ENCODE measurements around the gene PINK1. TPM values are rescaled to one million over a fixed set of nuclear protein-coding genes. Genes with fewer than 3 reads are reported as not detected.

PINK1 gene
- total RNA-seq, 2 experiments from 2014 or later: 6.6 TPM

DNA sequence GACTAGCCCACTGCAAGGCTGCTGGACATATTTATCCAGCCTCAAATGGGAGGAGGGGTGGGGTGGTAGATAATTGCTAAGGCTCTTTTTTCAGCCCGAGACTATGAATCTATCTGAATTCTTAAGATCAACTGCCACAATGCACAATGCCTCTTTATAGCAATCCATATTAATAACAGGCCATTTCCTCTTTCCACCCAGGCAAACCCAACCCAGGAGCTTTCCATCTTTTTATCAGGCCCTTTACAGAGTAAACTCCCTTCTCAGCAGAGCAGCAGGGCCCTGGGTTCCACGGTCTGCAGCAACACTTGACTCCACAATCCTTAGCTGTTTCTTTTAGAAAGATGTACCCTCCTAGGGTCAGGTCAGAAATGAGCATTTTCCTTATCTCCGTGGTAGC is 27.1 kb downstream of the PINK1 start:
- DNase-seq: no peak
- Mint-ChIP-seq H3K36me3 (ENCODE audit: low read depth) (peaks cover 45% of the 10 kb centered on the region), H3K4me3 (peak overlapping the region; percentile 99), H3K27me3 (no peaks in the 10 kb centered on the region), H3K27ac (peak overlapping the region; percentile 97), H3K9me3 (no peaks in the 10 kb centered on the region), H3K4me1 (peaks cover 49% of the 10 kb centered on the region)
- CTCF ChIA-PET: interaction anchor here (2.6 to 3.7 kb wide), 2 partner anchors 19 to 27 kb away, joined by 6 to 25 read pairs; partner anchors contain the start of gene PINK1
- POLR2A ChIA-PET: interaction anchor here (0.9 to 2.9 kb wide), 9 partner anchors 9 to 362 kb away, joined by 3 to 20 read pairs (median 4); partner anchors contain the start of genes CDA, HP1BP3 and PINK1

DNA sequence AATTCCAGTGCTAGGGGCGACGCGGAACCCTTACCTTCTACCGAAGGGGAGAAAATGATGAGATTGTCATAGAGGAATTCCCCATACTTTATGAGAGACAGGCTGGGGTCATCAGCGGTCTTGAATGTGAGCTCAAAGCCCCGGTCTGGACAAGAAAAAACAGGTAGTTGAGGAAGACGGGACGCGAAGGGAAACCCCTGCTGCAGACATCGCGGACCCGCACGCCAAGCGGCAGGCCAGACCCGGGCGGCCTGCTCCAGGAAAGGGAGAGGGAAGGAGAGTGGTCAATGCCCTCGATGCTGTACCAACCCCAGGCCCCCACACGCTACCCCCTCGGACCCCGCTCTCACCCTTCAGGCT is 27.6 kb downstream of the PINK1 start:
- no peak for DNase-seq
- H3K27ac Mint-ChIP-seq: peak overlapping the region; percentile 97
- H3K4me1 Mint-ChIP-seq: peaks cover 52% of the 10 kb centered on the region
- H3K9me3 Mint-ChIP-seq: no peaks in the 10 kb centered on the region
- H3K36me3 Mint-ChIP-seq (ENCODE audit: low read depth): peaks cover 40% of the 10 kb centered on the region
- H3K4me3 Mint-ChIP-seq: peak overlapping the region; percentile 99
- no peaks in the 10 kb centered on the region for H3K27me3 Mint-ChIP-seq
- ChIA-PET CTCF (interaction anchor here (0.6 to 3.7 kb wide), 7 partner anchors 15 to 448 kb away, joined by 3 to 25 read pairs (median 6); partner anchors contain the start of gene PINK1), POLR2A (interaction anchor here (0.9 to 2.9 kb wide), 11 partner anchors 8 to 1379 kb away, joined by 3 to 20 read pairs (median 4); partner anchors contain the start of genes CDA, HP1BP3 and PINK1)

DNA sequence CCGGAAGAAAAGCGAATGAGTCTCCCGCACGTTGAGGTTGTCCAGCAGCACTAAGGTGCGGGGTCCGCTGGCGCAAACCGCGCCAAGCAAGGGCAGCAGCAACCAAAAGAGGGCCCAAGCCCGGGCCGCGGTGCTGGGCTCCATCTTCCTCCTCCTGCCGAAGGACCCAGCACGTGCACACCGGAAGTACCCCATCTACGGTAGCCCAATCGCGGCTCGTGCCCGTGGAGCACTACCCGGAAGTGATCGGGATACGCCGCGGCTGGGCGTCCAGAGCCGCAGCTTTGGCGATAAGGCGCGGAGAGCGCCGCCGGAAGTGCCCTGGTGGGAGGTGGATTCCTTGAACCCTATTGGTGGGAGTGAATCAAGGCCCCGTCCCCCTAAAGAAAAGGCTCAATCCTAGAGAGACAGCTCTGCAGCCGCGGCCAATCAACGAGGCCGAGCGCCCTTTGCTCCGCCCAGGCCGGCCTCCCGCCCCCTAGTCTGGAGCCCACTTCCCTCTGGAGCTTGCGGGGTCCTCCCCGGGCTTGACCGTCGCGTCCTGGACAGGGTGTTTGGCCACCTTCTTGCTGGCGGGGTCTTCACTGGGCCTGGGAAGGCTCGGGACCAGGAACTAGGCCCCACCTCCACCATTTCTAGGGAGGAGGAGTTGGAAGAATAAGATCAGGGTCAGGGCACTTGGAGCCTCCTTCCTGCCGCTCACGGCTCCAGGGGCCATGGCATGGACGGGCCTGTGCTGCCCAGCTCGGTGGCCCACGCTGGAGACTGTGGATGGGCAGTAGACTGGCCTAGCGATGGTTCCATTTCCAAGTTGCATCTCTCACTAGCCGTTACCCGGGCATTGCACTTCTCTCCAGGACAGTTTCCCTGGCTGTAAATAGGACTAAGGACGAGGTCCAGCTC is 28.2 kb downstream of the PINK1 start, which contains the start of gene DDOST:
TSS of gene DDOST (minus strand) at position 163 of the 903 bp plus-strand sequence. CDS start at position 144, 19 bp downstream.
- Mint-ChIP-seq H3K4me3 (peak within 1 kb of the TSS; percentile 99), H3K4me1 (peaks cover 52% of the 10 kb centered on the region), H3K9me3 (no peaks in the 10 kb centered on the region), H3K36me3 (ENCODE audit: low read depth) (peaks cover 34% of the 10 kb centered on the region), H3K27me3 (no peaks in the 10 kb centered on the region), H3K27ac (peak within 1 kb of the TSS; percentile 97)
- ChIA-PET POLR2A (interaction anchor here (0.7 to 2.9 kb wide), 11 partner anchors 9 to 1378 kb away, joined by 3 to 20 read pairs (median 4); partner anchors contain the start of genes CDA, HP1BP3, MUL1 and PINK1), CTCF (interaction anchor here (0.6 to 3.7 kb wide), 9 partner anchors 16 to 449 kb away, joined by 3 to 25 read pairs (median 4); partner anchors contain the start of gene PINK1)
- DNase-seq: peak; percentile 96

DNA sequence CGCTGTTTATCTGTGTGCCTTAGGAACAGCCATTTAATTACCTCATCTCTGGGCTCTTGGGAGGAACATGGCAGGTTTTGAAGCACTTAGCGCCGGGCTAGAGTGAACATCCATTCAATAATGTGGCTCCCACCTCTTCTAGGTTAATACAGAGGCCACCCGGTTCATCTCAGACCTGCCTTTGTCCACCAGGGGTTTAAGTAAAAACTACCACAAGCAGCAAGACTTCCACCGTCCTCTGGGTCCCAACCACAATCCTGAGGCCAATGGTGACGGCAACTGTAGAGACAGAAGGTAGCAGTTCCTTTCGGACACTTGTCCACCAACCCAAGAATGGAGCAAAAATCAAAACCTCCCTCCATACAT is 28.8 kb downstream of the PINK1 start:
- H3K27me3 Mint-ChIP-seq: no peaks in the 10 kb centered on the region
- peaks cover 28% of the 10 kb centered on the region for H3K36me3 Mint-ChIP-seq (ENCODE audit: low read depth)
- ChIA-PET CTCF (interaction anchor here (0.9 to 3.7 kb wide), 8 partner anchors 16 to 139 kb away, joined by 3 to 25 read pairs (median 4); partner anchors contain the start of gene PINK1), POLR2A (interaction anchor here (0.9 to 2.9 kb wide), 7 partner anchors 9 to 154 kb away, joined by 3 to 20 read pairs (median 4); partner anchors contain the start of genes HP1BP3, MUL1 and PINK1)
- H3K4me3 Mint-ChIP-seq: peak overlapping the region; percentile 99
- peaks cover 3% of the 10 kb centered on the region for H3K9me3 Mint-ChIP-seq
- no peak for DNase-seq
- H3K27ac Mint-ChIP-seq: peak overlapping the region; percentile 97
- peaks cover 53% of the 10 kb centered on the region for H3K4me1 Mint-ChIP-seq

DNA sequence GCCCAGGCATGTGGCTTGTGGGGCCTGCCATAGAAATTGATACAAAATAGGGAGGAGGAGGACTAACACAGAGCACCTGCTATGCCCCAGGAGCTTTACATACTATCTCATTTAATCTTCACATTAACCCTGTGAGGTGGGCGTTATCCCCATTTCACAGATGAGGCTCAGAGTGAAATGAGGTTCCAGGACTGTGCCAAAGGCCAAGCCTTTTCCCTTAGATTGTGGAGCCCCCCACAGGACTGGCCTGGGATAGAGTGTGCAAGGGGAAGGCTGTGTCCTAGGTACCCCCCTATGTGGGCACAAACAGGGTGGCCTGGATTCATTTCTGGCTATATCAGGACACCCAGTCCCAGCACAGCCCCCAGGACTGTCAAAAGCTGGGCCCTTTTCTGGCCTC is 30.1 kb downstream of the PINK1 start:
- POLR2A ChIA-PET: no interaction called here
- CTCF ChIA-PET: no interaction called here
- Mint-ChIP-seq H3K36me3 (ENCODE audit: low read depth) (peaks cover 20% of the 10 kb centered on the region), H3K27me3 (no peaks in the 10 kb centered on the region), H3K9me3 (peaks cover 3% of the 10 kb centered on the region), H3K4me1 (peaks cover 44% of the 10 kb centered on the region), H3K27ac (no peak overlapping the region), H3K4me3 (peak overlapping the region; percentile 7)
- no peak for DNase-seq

DNA sequence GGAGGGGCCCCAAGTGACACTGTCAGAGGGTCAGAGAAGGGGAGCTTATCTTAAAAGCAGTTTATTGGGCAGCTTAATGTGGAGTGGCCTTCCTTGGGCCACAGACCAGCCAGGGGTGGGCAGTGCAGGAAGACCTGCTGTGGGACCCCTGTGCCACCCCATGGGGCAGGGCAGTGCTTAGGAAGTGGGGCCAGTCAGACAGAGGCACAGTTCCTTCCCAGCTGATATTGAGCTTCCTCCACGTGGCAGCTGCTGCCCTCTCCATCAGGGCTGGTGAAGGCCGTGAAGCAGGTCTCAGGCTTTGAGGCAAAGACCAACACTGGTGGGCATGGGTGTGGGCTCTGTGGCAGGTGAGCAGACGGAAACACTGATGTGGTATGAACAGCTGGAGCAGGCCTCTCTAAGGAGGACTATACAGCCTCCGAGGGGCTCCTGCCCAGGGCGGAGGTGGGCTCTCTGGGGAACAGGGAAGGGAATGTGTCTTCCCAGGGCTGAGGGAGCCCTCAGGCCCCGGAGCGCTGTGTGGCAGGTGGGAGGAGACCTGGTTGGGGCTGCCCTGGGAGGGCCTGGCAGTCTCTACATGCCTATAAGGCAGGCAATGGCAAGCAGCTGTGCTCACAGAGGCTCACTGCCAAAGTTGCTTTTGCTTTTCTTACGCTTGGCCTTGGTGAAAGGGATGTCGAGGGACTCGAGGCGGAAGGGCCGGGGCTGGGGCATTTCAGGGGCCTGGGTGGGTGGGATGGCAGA is 30.9 kb downstream of the PINK1 start:
- no peak for DNase-seq
- H3K36me3 Mint-ChIP-seq (ENCODE audit: low read depth): peaks cover 19% of the 10 kb centered on the region
- H3K27ac Mint-ChIP-seq: no peak overlapping the region
- H3K4me3 Mint-ChIP-seq: no peak overlapping the region
- H3K4me1 Mint-ChIP-seq: peaks cover 39% of the 10 kb centered on the region
- H3K27me3 Mint-ChIP-seq: no peaks in the 10 kb centered on the region
- CTCF ChIA-PET: no interaction called here
- POLR2A ChIA-PET: no interaction called here
- H3K9me3 Mint-ChIP-seq: peaks cover 3% of the 10 kb centered on the region

DNA sequence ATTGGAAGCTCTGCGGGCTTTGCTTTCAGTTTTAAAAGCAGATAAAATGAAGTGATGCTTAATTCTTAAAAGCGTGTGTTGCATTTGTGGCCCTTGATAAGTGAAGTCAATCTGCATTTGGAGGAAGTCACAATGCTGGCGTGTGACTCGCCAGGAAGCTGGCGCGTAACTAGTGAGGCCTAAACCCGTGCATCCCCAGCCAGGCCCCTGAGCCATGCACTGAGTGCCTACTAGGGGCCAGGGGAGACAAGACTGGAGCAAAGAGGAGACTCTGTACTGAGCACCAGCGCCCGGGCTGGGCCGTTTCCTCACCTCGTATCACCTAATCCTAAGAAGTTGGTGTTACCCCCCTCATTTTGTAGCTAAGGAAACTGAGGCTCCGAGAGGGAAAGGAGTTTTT is 32.5 kb downstream of the PINK1 start:
- Mint-ChIP-seq H3K4me1 (peaks cover 24% of the 10 kb centered on the region), H3K27me3 (peaks cover 3% of the 10 kb centered on the region), H3K4me3 (no peak overlapping the region), H3K27ac (no peak overlapping the region), H3K9me3 (peaks cover 3% of the 10 kb centered on the region), H3K36me3 (ENCODE audit: low read depth) (peaks cover 4% of the 10 kb centered on the region)
- POLR2A ChIA-PET: no interaction called here
- CTCF ChIA-PET: interaction anchor here (1.5 kb wide), 1 partner anchor 34 kb away, joined by 3 read pairs; no protein-coding TSS in a partner anchor
- no peak for DNase-seq

DNA sequence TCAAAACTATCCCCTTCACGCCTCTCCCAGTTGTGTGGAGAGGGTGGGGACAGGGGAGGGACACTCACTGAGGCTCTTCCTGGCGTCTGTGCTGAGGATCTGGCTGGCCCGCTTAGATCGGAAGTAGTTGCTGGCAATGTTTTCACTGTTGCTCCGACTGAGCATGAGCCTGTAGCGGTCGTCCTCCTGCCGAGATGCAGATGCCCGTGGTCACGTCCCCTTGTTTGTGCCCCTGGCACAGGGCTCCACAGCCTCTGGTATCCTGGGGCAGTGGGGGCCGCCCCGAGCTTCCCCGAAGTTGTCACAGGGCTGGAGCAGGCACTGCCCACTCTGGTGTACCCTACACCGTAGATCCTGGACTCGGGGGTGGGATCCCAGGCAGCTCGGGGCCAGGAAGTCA is 32.9 kb downstream of the PINK1 start:
- peaks cover 1% of the 10 kb centered on the region for H3K36me3 Mint-ChIP-seq (ENCODE audit: low read depth)
- H3K9me3 Mint-ChIP-seq: peaks cover 3% of the 10 kb centered on the region
- no peak for DNase-seq
- peaks cover 5% of the 10 kb centered on the region for H3K27me3 Mint-ChIP-seq
- CTCF ChIA-PET: interaction anchor here (1.5 to 1.9 kb wide), 2 partner anchors 31 to 34 kb away, joined by 3 to 6 read pairs; no protein-coding TSS in a partner anchor
- POLR2A ChIA-PET: interaction anchor here (0.6 kb wide), 1 partner anchor 614 kb away, joined by 3 read pairs; no protein-coding TSS in a partner anchor
- no peak overlapping the region for H3K27ac Mint-ChIP-seq
- peaks cover 23% of the 10 kb centered on the region for H3K4me1 Mint-ChIP-seq
- H3K4me3 Mint-ChIP-seq: no peak overlapping the region

DNA sequence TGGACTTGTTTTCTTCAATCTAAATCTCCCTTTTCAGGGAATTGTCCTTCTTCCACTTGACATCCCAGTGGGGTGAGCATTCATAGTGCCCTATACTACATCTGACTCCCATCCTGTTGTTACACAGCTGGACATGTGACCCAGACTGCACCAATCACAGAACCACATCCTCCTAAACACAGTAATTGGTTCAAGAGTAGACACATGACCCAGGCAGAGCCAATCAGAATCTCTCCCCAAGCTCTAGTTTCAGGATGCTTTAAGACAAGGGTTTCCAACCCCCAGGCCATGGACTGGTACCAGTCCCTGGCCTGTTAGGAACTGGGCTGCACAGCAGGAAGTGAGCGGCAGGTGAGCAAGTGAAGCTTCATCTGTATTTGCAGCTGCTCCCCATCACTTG is 33.5 kb downstream of the PINK1 start:
- peaks cover 5% of the 10 kb centered on the region for H3K27me3 Mint-ChIP-seq
- H3K36me3 Mint-ChIP-seq (ENCODE audit: low read depth): no peaks in the 10 kb centered on the region
- no peak overlapping the region for H3K4me3 Mint-ChIP-seq
- peaks cover 20% of the 10 kb centered on the region for H3K4me1 Mint-ChIP-seq
- peak; percentile 23 for DNase-seq
- ChIA-PET CTCF (interaction anchor here (1.9 kb wide), 1 partner anchor 30 kb away, joined by 6 read pairs; no protein-coding TSS in a partner anchor), POLR2A (interaction anchor here (0.6 kb wide), 1 partner anchor 613 kb away, joined by 3 read pairs; no protein-coding TSS in a partner anchor)
- H3K9me3 Mint-ChIP-seq: peaks cover 3% of the 10 kb centered on the region
- no peak overlapping the region for H3K27ac Mint-ChIP-seq

DNA sequence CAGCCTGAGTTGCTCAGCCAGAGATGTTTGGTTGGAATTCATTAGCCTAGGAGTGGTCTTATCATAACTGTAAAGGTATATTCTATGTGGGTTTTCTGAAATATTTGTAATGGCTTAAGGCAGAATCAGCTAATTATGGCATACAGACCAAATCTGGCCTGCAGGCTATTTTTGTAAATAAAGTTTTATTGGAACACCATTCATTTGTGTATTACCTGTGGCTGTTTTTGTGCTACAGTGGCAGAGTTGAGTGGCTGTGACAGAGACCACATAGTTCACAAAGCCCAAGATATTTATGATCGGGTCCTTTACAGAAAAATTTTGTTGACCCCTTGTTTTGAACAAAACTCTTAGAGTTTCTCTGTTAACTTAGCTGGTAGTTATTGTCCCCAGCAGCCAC is 35.3 kb downstream of the PINK1 start:
- Mint-ChIP-seq H3K9me3 (peaks cover 3% of the 10 kb centered on the region), H3K36me3 (ENCODE audit: low read depth) (no peaks in the 10 kb centered on the region), H3K4me1 (peaks cover 10% of the 10 kb centered on the region), H3K4me3 (no peak overlapping the region), H3K27me3 (peaks cover 15% of the 10 kb centered on the region), H3K27ac (no peak overlapping the region)
- ChIA-PET CTCF (interaction anchor here (1.4 kb wide), 1 partner anchor 34 kb away, joined by 3 read pairs; no protein-coding TSS in a partner anchor), POLR2A (no interaction called here)
- DNase-seq: no peak

DNA sequence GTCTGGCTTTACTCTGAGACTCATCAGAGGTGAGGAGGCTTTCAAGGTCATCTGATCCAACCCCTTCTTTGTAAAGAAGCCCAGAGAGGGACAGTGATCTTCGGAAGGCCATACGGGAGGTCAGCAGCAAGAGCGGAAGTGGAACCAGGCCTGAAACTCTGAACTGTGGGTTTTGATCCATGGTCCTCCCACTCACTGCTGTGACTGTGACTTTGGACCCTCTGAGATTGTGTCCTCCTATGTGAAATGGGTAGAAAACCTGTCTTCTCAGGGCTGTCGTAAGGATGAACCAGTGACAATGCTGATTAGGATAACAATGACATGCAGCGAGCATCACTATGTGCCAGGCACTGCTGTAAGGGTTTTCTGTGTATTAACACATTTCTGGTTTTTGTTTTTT is 37.7 kb downstream of the PINK1 start:
- CTCF ChIA-PET: no interaction called here
- peaks cover 3% of the 10 kb centered on the region for H3K9me3 Mint-ChIP-seq
- POLR2A ChIA-PET: no interaction called here
- no peak overlapping the region for H3K27ac Mint-ChIP-seq
- H3K36me3 Mint-ChIP-seq (ENCODE audit: low read depth): no peaks in the 10 kb centered on the region
- peaks cover 22% of the 10 kb centered on the region for H3K27me3 Mint-ChIP-seq
- H3K4me1 Mint-ChIP-seq: peaks cover 6% of the 10 kb centered on the region
- no peak overlapping the region for H3K4me3 Mint-ChIP-seq
- no peak for DNase-seq

DNA sequence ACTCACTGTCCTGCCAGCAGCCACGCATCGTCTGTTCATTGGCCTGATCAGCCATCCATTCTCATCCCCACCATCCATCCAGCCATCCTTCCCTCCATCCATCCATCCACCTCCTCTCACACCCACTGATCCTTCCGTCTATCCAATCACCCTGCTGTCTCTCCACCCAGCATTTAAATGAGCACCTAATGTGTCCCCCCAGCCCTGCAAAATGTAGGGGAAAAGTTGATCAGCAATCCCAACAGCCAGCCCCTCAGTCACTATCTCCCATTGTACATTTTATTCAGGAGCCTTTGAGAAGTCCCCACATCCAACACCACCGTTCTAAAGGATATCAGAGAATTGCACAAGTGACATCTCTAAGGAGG is 39.0 kb downstream of the PINK1 start:
- Mint-ChIP-seq H3K27me3 (peaks cover 33% of the 10 kb centered on the region), H3K27ac (no peak overlapping the region), H3K9me3 (no peaks in the 10 kb centered on the region), H3K36me3 (ENCODE audit: low read depth) (no peaks in the 10 kb centered on the region), H3K4me1 (no peaks in the 10 kb centered on the region), H3K4me3 (no peak overlapping the region)
- no peak for DNase-seq
- POLR2A ChIA-PET: no interaction called here
- CTCF ChIA-PET: no interaction called here
